Heart left ventricle (tissue), 13 donors: Measurements from ENCODE around the gene COBL.

Experiments
- CTCF ChIP-seq, 12 donors: fragments of 200-600 bp; sonication (generic) in 4 of 12; IDR thresholded peaks; one replicate each; pipeline versions ENCODE4 v1.5.0 to v1.8.0; 2018 to 2022; ENCODE audit warnings: antibody characterized with exemption in 12 of 12, mild to moderate bottlenecking in 5 of 12
- POLR2A ChIP-seq, 2 donors: fragments of 450-650 bp; IDR thresholded peaks; one replicate each; pipeline ENCODE4 v1.6.1; 2017; ENCODE audit warnings: antibody characterized with exemption in 2 of 2, mild to moderate bottlenecking in 2 of 2, moderate library complexity in 2 of 2
- donor health status: ischemic (EF 13 %, LVEDD 7.1; RV severe dilation, severe dysfunction).
- donor health status: DM: no; HTN: yes; CAD: no.
- donor health status: DM: no; HTN: no; CAD: no.
- donor health status: ischemic (EF 25% LVEDD 6.9; RV normal size, moderate dysfunction).
- donor health status: ischemic (EF 25% LVEDD 5.7; RV mildly dilated, moderate dysfunction).
- donor health status: ischemic (EF 35%, LVEDD 5.7; RV mildly dilated, moderate dysfunction).
- donor health status: nonischemic (EF 11% LVEDD 7.7; RV severe dilation, severe dysfunction).
- donor health status: DM: yes; HTN: yes; CAD: no.
- donor health status: PGD.
- donor health status: ischemic (EF 29% LVEDD 5.4; RV normal size, mild dysfunction).
- donor health status: nonischemic (EF 23%, LVEDD 6.1; RV moderate dilation, normal function).

GRCh38 chr7:51226063-51226755 is 90.4 kb downstream of the COBL start:
- TF ChIP-seq CTCF (IDR thresholded peaks at IDR 0.05) = no peak
- no peak for TF ChIP-seq POLR2A (IDR thresholded peaks at IDR 0.05)
